G401 (cell line): ENCODE results near the gene DOCK2. TPM values are rescaled to one million over a fixed set of nuclear protein-coding genes. Genes with fewer than 3 reads are reported as not detected.

Experiments
- DNase-seq: peaks from one replicate; pipeline ENCODE4 v3.0.0-alpha.2; 2015; ENCODE audit warnings: low spot score
- in situ Hi-C: cut with HindIII; loops from 2 replicates; pipeline ENCODE4 v1.10.0; 2016; ENCODE audit warnings: low sequenced_read_pairs, mixed read lengths
- total RNA-seq: library from RNA; depleted of rRNA; stranded (reverse); fragments of >200 nt; shearing (Covaris generic); gene quantifications from 2 replicates; pipeline ENCODE4 v1.2.3, GENCODE V29; 2014

Gene DOCK2
- total RNA-seq, 1 experiment from 2014 or later, result not detected

DNA sequence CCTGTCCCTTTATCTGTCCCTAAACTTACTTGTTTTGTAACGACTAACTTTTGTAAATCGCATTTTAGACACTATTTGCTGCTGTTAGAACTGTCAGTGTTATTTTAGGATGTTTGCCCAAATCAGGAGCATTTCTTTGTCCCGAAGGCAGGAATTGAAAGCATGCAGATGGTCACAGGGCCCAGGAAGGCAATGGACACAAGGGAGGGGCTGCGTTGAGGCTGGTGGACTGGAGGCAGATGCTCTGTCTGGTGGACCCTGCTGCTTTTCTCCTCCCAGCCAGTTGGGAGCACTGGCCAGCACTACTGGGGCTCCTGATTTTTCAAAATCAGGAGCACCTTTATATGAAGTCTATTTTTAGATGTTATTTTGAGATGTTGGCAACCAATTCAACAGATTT, 31.7 kb downstream of the DOCK2 start:
- in situ Hi-C loops, result no loop called here
- DNase-seq, result no peak

DNA sequence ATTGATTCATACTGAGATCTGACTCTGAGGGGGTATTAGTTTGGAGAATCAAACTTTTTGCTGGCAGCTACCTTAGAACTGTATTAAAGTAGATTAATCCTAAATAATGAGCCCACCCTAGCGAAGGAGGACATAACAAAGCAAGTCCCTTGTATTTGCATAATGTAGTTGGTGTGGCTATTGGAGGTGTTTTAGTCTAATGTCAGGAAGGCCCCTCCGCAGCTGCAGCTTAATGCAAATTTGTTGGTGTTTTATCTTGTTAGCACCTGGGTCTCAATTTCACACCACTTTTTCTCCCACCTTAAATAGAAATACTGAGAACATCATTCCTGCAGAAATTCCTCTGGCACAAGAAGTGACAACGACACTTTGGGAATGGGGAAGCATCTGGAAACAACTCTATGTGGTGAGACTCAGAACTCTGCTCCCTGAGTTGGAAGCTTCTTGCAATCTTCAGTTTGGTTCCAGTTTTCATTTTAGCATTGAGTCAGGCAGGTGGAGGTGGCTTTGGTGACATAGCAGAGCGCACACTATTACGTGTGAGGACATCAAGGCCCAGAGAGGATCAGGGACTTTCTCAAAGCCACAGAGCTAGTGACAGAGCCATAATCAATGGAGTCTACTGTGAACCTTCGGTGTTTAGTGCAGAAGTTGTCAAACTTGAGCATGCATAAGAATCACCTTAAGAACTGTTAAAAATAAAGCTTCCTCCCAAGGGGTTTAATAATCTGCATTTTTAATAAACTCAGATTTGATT, 33.9 kb downstream of the DOCK2 start:
- in situ Hi-C loops, result no loop called here
- no peak for DNase-seq

DNA sequence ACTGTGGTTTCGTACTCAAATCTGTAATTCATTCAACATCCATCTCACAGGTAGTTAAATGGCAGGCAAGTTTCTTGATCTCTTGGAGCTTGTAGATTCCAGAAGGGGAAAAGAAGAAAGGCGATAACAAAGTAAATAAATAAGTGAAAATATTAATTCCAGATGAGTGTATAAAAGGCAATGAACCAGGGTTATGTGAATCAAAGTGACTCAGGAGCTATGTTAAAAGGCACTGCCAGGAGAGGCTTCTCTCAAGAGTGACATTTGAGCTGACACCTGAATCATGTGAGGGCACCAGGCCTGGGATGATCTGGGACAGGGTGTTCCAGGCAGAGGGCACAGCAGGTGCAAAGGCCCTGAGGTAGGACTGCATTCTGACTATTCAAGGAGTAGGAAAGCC, 45.0 kb downstream of the DOCK2 start:
- DNase-seq, result no peak
- in situ Hi-C loops, result no loop called here

DNA sequence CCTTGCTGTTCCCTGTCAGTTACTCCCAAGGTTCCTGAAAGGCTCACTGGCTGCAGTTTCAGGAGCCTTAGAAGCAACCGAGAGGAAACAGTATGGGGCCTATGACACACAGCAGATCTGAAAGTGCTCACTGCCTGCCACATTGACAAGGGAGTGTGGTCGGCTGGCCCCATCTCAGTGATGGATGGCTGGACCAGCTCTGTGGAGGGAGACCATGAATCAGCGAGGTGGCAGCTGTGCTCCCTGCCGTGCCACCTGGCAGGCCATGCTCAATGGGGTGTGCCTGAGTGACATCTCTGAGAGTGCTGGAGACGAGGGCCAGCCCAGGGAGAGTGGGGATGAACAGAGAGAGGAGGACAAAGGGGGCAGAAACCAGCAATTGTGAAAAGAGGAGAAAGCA, 49.1 kb downstream of the DOCK2 start:
- no peak for DNase-seq
- in situ Hi-C loops, result no loop called here

DNA sequence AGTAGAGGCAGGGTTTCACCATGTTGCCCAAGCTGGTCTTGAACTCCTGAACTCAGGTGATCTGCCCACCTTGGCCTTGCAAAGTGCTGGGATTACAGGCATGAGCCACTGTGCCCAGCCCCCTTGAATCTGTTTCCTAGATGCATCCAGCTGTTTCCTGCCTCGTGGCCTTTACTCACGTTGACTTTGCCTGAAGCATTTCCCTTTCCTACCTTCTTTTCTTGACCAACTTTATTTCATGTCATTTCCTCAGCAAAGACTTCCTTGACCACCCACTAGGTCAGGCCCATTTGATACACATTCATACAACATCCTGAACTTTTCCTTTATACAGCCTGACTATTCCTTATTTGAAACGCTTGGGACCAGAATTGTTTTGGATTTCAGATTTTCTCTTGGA, 51.0 kb downstream of the DOCK2 start:
- no peak for DNase-seq
- in situ Hi-C loops, result no loop called here

DNA sequence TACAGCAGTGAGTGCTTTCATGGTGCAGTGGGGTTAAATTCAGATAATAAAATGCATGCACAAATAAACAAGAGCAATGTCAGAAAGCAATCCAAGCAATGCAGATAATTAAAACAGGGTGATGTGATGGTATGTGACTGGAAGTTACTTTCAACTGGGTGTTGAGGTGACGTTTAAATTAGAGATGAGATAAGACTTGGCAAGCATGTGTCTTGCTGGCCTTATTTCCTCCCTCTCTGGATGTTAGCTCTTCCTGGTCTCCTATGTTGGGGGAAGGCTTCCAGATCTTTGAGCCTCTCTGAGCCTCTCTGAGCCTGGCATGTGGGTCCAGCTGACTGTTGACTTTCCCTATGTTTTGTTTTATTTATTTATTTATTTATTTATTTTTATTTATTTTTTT, 54.4 kb downstream of the DOCK2 start:
- no peak for DNase-seq
- in situ Hi-C loops, result no loop called here

DNA sequence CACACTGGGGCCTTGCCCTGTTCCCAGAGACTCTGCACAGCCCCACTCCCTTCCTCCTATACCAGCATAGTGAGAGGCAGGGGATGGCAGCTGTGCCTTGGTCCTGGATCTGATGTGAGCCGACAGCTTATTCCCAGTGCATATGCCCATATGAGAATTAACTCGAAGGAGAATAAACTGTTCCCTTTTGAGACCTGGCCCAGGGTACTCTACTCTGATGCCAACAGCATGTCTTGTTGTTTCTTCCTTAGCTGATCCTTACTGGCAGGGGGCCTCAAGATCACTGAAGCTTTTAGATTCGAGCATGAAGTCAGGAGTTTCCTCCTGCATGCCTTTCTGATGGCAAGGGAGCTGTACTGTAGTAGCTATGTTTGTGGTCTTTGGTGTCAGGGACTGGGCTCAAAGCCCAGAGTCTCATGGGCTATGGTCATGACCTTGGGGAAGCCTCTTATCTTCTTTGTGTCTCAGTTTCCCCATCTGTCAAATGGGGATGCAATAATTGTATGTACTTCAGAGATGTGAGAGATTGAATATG, 57.1 kb downstream of the DOCK2 start:
- in situ Hi-C loops, result no loop called here
- DNase-seq, result no peak

DNA sequence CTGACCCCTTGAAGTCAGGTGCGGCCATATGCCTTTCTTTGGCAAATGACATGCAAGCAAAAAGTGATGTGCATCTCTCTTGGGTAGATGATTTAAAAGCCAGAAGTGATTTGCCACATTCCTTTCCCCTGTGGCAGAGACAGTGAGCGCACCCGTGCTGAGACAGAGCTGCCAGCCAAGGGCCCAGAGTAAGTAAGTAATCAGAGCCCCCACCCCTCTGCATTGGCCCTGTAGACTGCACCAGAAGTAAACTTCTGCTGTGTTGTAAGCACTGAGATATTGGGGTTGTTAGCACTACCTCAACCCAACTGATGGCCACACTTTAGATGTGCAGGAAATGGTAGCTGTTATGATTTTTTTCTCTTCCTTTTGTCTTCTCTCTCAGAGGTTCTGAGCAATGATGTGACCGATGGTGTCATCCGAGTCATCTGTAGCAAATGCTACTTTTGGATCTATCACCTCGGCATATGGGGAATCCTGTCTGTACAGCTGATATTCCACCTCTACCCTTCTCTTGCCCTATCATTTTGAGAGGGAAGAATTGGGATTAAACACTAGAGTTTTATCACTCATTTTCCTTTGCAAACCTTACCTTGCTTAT, 58.0 kb downstream of the DOCK2 start:
- in situ Hi-C loops, result no loop called here
- DNase-seq, result no peak

DNA sequence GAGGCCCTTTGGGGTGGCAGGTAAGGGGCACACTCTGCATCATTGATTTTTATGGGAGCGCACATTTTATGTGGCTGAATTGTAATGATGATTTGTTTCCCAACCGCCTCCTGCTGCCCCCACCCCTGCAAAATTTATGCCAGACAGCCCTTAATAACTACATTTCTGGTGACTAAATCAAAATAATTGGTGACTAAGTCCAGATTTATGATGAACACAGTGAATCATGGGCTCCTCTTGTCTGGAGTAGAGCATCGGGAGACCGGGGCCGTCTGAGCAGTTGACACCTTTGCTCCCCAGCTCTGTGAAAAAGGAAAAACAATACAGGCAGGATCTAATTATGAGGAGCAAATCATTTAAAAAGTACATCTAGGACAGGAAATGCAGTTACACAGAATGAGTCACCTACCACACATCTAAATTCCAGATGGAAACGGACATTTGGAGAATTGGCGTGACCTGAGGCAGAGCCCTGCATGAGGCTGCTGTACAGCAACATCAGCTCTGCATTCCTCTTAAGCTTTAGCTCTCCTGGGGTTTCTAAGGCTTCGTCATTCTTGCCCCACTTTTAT, 58.9 kb downstream of the DOCK2 start:
- in situ Hi-C loops, result no loop called here
- no peak for DNase-seq

DNA sequence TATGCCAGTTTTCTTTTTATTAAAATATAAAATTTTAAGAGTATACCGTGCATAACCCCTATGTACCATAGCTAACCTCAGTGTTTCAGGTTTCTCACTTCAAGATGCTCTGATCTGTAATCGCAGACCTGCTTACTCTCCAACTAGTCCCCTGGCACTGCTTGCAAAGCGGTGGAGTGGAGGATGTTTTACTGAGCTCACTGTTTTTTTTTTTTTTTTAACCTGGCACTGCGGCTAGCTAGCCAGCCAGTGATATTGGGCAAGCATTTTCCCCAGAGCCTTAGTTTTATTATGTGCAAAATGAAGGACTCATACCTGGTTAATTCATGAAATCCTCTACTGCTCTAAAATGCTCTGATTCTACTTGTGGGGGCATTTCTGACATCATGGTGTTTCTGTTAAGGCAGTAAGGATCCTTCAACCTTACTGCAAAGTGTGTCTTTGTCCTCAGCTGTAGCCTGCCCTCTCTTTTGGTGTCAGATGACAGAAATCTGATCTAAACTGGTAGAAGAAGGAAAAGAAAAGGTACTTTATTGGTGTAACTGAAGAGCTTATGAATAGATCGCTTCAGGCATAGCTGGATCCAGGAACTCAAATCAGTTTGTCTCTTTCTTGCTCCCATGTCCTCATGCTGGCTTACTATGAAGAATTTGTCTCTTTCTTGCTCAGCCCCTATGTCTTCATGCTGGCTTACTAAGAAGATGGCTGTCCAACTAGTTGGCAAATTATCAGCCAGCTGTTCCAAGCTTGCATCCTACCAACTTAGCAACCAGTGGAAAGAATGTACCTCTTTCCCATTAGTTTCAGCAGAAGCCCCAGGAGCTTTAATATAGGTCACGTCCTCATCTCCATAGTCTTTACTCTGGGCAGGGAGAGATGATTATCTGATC, 59.8 kb downstream of the DOCK2 start:
- DNase-seq, result no peak
- in situ Hi-C loops, result no loop called here

DNA sequence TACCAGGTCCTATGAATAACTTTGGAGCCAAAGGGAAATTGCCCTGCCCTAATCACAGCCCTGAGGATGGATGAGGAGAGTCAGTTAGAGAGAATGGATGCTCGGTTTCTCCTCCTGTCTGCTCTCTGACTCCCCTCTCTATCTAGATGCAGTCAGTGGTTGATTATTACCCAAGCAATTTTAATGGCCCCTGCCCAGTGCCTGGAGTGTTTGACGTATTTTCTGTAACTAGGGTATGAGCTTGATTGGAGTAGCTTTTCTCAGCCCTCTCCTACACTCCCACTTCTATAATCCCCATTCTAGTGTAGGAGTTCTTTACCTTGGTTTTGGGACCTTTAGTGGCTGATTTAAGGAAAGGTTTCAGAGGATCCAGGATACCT, 60.4 kb downstream of the DOCK2 start:
- in situ Hi-C loops, result no loop called here
- no peak for DNase-seq

DNA sequence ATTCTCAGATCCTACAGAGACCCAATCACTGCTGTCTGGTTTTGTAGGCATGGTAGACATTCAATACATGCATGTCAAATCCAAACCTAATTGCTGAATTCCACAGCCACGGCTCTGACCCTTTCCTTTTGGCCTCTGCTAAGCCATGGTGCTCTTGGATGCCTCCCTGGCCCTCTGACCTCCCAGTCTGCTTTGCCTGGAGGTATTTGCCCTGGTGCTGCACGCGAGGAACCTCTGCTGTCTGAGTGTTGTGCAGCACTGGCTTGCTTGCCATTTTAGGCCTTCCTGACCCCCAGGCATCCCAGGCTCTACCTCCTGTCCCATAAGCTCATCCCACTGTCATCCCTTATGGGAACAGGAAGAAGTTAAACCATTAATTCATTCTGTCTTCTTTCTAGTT, 60.9 kb downstream of the DOCK2 start:
- in situ Hi-C loops, result no loop called here
- no peak for DNase-seq

DNA sequence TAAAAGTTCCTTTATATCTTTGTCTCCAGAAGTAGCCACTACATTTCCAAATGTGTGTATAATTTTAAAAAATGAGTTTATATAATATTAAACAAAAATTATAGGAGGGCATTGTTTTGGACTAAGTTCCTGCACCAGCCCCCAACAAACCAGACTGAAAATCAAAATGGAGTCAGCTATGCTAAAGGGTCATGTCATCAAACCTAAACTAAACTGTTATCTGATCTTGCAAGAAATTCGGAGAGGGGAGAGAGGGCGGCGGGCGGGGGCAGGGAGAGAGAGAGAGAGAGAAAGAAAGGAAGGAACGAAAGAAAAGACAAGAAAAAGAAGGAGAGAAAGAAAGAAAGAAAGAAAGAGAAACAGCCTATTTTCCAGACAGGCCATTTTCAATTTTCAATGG, 63.5 kb downstream of the DOCK2 start:
- DNase-seq, result no peak
- in situ Hi-C loops, result no loop called here

DNA sequence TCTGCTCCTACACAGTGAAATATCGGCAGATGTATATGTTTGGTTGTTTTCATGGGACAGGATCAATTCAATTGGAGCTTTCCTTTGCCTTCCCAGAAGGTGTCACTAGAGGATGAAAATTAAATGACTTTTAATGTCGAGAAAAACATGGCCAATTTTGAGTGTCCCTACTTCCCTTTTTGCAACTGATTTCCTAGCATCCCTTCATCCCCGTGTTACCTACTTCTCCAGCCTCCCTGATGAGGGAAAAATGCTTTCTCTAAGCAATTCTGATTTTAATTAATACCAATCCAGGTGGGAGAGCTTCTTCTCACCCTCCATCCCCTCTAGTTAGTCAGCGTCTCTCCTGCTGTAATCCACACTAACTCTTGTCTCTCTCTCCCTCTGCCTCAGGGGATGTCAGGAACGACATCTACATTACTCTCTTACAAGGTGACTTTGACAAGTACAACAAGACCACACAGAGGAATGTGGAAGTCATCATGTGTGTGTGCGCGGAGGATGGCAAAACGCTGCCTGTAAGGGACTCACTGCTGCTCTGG, 64.9 kb downstream of the DOCK2 start:
- in situ Hi-C loops, result no loop called here
- DNase-seq, result peak; percentile 23

DNA sequence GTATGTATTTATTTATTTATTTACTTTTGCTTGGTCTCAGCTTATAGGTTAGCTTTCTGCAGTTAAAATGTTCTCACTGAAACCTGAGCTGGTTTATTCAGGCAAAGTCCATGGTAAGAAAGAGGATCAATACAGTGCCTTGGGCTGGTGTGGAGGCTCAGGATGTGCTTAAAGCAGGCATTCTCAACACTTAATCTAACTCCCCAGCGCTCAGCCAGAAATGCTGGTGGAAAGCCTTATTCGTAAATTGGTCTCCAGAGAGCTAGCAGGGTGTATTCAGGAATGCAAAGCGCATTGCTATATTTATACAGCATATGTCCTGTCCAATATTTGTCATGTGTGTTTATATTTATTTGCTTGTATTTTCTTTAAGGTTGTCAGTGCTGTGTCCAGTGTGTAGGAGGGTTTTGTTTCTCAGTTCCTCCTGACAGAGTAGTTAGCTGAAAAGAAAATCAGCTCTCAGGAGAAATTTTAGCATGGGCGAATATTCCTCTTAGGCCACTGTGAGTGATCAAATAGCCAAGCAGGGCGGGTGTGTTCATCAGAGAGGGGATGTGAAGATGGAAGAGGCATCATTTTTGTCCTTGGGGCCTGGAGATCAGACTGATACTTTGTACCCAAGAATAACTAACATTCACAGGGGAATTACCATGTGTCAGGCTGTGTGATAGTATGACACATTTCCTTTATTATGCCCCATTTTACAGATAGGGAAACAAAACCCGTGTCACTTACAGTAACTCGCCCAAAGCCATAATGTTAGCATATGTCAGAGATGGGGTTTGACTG, 65.8 kb downstream of the DOCK2 start:
- in situ Hi-C loops, result no loop called here
- DNase-seq, result no peak

DNA sequence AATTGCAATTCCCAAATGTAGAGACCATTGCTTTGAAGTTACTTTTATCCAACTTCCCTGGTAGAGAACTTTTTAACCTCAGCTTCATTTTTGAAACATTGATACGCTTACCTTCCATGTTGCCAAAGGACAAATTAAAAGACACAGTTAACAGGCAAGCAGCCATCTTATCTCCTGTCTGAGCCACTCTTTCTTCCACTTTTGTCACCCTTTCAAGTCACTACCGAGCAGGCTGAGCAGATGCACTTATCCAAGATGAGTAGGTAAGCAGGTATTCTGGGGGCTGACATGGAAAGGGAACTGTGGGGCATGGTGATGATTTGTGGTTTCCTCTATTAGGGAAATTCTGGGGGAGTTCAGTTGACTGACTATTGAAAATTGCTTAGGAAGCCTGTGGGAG, 66.7 kb downstream of the DOCK2 start:
- DNase-seq, result no peak
- in situ Hi-C loops, result no loop called here

DNA sequence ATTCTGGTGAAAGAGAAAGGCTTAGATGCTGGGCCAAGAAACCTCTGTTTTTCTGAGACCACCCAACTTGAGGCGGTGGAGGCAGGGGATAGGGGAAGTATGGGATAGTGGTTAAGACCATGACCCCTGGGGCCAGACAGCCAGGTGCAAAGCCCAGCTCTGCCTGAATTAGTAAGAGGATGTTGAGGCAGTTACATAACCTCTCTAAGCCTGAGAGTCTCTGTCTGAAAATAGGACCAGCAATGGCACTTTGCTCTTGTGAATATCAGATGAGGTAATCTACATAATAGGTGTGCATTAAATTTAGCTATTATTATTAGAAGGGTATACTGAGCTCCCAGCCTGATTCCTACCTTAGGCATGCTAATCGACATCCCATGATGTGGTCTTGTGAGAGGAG, 68.2 kb downstream of the DOCK2 start:
- in situ Hi-C loops, result no loop called here
- DNase-seq, result no peak

DNA sequence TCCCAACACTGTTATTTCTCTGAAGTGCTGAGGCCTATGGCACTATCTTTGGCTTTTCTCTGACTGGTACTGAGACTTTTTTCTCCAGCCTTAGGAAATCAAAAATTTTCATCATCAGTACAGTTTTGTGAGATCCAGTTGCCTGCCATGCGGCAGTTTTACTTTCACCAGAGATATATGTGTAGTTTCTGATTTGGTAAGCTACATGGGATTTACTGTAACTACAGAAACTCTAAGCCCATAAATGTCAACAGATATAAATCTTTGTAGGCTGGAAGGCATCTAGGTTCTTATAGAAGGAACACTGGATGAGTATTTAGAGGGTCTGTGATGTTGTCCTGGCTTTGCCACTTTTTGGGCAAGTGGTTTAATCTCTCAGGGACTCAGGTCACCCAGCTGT, 69.0 kb downstream of the DOCK2 start:
- in situ Hi-C loops, result no loop called here
- DNase-seq, result no peak
